ENCODE data around the gene SLA2.
"Not testable (repeated sequence)": the region's sequence is repeated elsewhere in the genome, so short reads cannot be mapped to it uniquely, and the experiment has no call there.

- TF ChIP-seq CTCF (IDR thresholded peaks at IDR 0.05; ENCODE audit: poor library complexity); EZH2 (IDR thresholded peaks at IDR 0.05; ENCODE audit: borderline replicate concordance); EZH2phosphoT487 (IDR thresholded peaks at IDR 0.05; ENCODE audit: low read depth, severe bottlenecking, unreplicated experiment): not testable (repeated sequence)
These were observed 81.8 kb downstream of the SLA2 start for GRCh38 chr20:36564078-36564725.
